ENCODE results near the gene ETFA.

The ETFA gene

GRCh38 chr15:76221085-76221767 lies 90.0 kb downstream of the ETFA start:
- DNase-seq (ENCODE audit: low read depth): no peak
- H3K4me3 ChIP-seq (ENCODE audit: low read depth, low read length): no peak overlapping the region
- no peak for TF ChIP-seq CTCF (IDR thresholded peaks at IDR 0.05; ENCODE audit: control insufficient read depth, extremely low read depth, insufficient read depth)

- H3K4me3 ChIP-seq (ENCODE audit: low read depth, low read length): no peak overlapping the region
- no peak for DNase-seq (ENCODE audit: low read depth)
- TF ChIP-seq CTCF (IDR thresholded peaks at IDR 0.05; ENCODE audit: control insufficient read depth, extremely low read depth, insufficient read depth): no peak
Measured at GRCh38 chr15:76217882-76218217, 93.4 kb downstream of the ETFA start.

- no peak for TF ChIP-seq CTCF (IDR thresholded peaks at IDR 0.05; ENCODE audit: control insufficient read depth, extremely low read depth, insufficient read depth)
- peak; percentile 83 for DNase-seq (ENCODE audit: low read depth)
- 0 out of 2 replicates have a peak overlapping the region, but pooled peaks have one; percentile 16 for H3K4me3 ChIP-seq (ENCODE audit: low read depth, low read length)
Measured at GRCh38 chr15:76217029-76217881, 94.0 kb downstream of the ETFA start.

- DNase-seq (ENCODE audit: low read depth): no peak
Measured at GRCh38 chr15:76215634-76216033, 95.6 kb downstream of the ETFA start.

GRCh38 chr15:76209942-76210341 lies 101.3 kb downstream of the ETFA start:
- TF ChIP-seq CTCF (IDR thresholded peaks at IDR 0.05; ENCODE audit: control insufficient read depth, extremely low read depth, insufficient read depth): no peak
- DNase-seq (ENCODE audit: low read depth): no peak
- H3K4me3 ChIP-seq (ENCODE audit: low read depth, low read length): no peak overlapping the region

More at GRCh38 chr15:76215634-76216033, 95.6 kb downstream of the ETFA start:
- H3K4me3 ChIP-seq (ENCODE audit: low read depth, low read length): no peak overlapping the region
- TF ChIP-seq CTCF (IDR thresholded peaks at IDR 0.05; ENCODE audit: control insufficient read depth, extremely low read depth, insufficient read depth): no peak

GRCh38 chr15:76209523-76209922 lies 101.7 kb downstream of the ETFA start:
- DNase-seq (ENCODE audit: low read depth): no peak
- TF ChIP-seq CTCF (IDR thresholded peaks at IDR 0.05; ENCODE audit: control insufficient read depth, extremely low read depth, insufficient read depth): no peak
- no peak overlapping the region for H3K4me3 ChIP-seq (ENCODE audit: low read depth, low read length)
